Measurements from ENCODE around the gene SMIM41.
A peak's percentile ranks its signal among the peaks of the same experiment; 100 is the strongest.

- TF ChIP-seq, protein P1, sequence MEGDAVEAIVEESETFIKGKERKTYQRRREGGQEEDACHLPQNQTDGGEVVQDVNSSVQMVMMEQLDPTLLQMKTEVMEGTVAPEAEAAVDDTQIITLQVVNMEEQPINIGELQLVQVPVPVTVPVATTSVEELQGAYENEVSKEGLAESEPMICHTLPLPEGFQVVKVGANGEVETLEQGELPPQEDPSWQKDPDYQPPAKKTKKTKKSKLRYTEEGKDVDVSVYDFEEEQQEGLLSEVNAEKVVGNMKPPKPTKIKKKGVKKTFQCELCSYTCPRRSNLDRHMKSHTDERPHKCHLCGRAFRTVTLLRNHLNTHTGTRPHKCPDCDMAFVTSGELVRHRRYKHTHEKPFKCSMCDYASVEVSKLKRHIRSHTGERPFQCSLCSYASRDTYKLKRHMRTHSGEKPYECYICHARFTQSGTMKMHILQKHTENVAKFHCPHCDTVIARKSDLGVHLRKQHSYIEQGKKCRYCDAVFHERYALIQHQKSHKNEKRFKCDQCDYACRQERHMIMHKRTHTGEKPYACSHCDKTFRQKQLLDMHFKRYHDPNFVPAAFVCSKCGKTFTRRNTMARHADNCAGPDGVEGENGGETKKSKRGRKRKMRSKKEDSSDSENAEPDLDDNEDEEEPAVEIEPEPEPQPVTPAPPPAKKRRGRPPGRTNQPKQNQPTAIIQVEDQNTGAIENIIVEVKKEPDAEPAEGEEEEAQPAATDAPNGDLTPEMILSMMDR (IDR thresholded peaks at IDR 0.05): no peak
- TF ChIP-seq POLR2AphosphoS5 (IDR thresholded peaks at IDR 0.05) (peak; percentile 53 to 84), POLR2A (IDR thresholded peaks at IDR 0.05; ENCODE audit: low read depth) (peak; percentile 3)
These were observed 26.9 kb upstream of the SMIM41 start for GRCh38 chr12:52052468-52053186.
